ENCODE data around the gene PDE4B.
"Not testable (repeated sequence)": the region's sequence is repeated elsewhere in the genome, so short reads cannot be mapped to it uniquely, and the experiment has no call there.

Gene PDE4B

DNA sequence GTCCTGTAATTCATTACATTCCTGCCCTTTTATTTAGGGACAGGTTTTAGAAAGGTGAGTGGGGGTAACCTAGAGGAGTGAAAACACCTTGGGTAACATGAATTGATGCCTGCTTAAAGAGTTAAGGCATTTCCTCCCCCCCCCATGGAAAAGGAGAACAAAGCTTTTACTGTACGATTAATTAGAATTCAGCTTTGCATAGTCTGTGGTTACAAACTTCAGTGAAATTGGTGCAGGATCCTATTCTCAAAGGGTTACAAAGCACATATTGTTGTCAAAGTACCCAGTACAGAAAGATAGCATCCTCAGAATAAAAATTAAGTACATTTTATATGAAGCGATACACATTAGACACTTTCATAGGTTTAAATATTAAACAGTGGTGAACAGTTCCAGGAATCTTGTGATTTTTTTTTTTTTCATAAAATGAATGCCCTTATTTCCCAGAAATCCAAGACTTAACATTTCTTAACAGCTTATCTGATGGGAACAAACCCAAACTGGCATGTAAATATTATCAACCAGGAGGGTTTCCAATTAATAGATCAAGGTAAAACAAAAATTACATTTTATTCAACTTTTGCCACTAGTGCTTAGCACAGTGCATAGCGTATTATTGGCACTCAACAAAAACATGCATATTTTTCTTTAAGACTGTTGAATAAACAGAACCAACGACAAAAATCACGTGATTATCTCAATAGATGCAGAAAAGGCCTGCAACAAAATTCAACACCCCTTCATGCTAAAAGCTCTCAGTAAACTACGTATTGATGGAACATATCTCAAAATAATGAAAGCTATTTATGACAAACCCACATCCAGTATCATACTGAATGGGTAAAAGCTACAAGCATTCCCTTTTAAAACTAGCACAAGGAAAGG is 172.7 kb downstream of the PDE4B start:
- TF ChIP-seq, protein P1, sequence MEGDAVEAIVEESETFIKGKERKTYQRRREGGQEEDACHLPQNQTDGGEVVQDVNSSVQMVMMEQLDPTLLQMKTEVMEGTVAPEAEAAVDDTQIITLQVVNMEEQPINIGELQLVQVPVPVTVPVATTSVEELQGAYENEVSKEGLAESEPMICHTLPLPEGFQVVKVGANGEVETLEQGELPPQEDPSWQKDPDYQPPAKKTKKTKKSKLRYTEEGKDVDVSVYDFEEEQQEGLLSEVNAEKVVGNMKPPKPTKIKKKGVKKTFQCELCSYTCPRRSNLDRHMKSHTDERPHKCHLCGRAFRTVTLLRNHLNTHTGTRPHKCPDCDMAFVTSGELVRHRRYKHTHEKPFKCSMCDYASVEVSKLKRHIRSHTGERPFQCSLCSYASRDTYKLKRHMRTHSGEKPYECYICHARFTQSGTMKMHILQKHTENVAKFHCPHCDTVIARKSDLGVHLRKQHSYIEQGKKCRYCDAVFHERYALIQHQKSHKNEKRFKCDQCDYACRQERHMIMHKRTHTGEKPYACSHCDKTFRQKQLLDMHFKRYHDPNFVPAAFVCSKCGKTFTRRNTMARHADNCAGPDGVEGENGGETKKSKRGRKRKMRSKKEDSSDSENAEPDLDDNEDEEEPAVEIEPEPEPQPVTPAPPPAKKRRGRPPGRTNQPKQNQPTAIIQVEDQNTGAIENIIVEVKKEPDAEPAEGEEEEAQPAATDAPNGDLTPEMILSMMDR (IDR thresholded peaks at IDR 0.05; ENCODE audit: borderline replicate concordance, insufficient read depth, low read depth, low read length) = no peak
- no peak overlapping the region for H3K4me3 ChIP-seq (ENCODE audit: low read depth, low read length)

DNA sequence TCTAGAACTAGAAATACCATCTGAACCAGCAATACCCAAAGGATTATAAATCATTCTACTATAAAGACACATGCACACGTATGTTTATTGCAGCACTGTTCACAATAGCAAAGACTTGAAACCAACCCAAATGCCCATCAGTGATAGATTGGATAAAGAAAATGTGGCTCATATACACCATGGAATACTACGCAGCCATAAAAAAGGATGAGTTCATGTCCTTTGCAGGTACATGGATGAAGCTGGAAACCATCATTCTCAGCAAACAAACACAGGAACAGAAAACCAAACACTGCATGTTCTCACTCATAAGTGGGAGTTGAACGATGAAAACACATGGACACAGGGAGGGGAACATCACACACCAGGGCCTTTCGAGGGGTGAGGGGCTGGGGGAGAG is 174.8 kb downstream of the PDE4B start:
- not testable (repeated sequence) for H3K4me3 ChIP-seq (ENCODE audit: low read depth, low read length)

DNA sequence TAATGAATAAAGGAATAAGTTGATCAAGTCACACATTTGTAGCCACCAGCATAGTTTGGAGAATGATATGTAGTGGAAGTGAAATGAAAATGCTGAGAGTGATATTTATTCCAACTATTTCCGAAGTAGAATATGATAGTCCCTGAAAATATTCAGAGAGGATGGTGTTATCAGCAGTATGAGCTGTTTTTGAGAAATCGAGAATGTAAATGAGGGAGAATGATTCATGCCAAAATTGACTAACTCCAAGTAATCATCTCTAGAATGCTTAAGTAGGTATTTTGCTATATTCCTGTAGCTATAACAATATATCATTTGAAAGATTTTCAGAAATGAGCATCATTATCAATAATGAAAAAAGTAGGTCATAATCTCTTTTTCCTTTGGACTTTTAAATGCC is 178.9 kb downstream of the PDE4B start:
- TF ChIP-seq, protein P1 (IDR thresholded peaks at IDR 0.05; ENCODE audit: borderline replicate concordance, insufficient read depth, low read depth, low read length) = no peak
- no peak overlapping the region for H3K4me3 ChIP-seq (ENCODE audit: low read depth, low read length)

DNA sequence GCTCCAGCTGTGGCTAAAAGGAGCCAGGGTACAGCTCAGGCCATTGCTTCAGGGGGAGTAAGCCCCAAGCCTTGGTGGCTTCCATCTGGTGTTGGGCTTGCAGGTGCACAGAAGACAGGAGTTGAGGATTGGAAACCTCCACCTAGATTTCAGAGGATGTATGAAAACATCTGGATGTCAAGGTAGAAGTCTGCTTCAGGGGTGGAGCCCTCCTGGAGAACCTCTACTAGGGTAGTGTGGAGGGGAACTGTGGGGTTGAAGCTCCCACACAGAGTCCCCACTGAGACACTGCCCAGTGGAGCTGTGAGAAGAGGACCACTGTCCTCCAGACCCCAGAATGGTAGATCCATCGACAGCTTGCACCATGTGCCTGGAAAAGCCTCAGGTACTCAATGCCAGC is 183.0 kb downstream of the PDE4B start:
- no peak overlapping the region for H3K4me3 ChIP-seq (ENCODE audit: low read depth, low read length)
- TF ChIP-seq, protein P1 (IDR thresholded peaks at IDR 0.05; ENCODE audit: borderline replicate concordance, insufficient read depth, low read depth, low read length) = no peak

DNA sequence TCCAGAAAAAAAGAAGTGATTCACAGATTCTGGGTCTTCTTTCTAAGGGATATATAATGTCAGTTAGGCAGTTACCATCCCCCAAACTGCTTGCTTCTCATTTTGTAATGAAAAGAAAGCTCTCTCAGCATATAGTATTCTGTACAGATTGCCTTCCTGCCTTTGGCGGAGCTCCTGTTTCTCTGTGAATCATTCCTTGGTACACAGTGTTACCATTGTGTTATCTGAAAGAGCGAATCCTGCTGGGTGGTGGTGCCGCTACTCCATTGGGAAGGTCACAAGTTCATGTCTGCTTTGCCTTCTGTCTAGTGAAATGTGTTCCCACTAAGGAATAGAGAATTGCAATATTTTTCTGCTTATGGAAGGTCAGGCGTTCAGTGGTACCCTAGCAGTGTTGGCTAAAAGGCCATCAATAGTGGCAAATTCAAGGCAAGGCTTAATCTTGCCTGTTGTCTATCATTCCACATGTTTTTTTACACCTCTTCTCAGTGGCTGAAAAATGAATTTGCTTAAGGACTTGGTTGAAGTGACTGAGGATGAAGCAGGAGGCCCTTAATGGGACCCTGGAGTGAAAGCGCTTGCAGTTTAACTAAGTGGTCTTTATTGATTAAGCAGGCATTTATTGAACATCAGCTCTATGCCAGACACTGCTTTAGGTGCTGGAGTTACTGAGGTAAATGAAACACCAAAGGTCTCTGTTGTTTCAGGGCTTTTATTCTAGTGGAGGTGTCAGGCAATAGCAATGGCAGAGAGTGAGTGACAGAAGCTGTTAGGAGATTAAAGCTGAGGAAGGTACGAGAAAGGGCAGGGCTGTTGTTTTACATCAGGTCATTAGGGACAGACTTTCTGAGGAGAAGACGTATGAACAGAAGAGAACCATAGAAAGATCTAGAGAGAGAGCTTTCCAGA is 186.7 kb downstream of the PDE4B start:
- TF ChIP-seq, protein P1 (IDR thresholded peaks at IDR 0.05; ENCODE audit: borderline replicate concordance, insufficient read depth, low read depth, low read length) = no peak
- H3K4me3 ChIP-seq (ENCODE audit: low read depth, low read length) = no peak overlapping the region

DNA sequence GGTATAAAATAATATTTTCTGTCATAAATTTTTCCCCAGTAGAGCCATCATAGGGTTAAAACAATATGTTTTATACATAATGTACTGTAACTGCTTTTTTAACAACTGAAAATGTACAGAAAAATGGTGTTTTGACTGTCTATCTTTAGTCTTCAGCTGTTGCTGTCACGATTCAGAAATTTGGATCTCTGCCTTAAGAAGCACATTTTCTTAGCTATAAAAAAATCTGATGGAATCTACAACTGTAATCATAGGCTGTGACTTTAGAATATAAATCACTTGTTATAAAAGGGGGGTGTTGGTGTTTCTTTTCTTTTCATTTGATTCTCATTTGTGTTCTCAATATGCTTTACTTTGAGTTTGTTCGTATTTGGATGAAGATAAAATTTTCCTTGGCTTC is 187.5 kb downstream of the PDE4B start:
- TF ChIP-seq, protein P1 (IDR thresholded peaks at IDR 0.05; ENCODE audit: borderline replicate concordance, insufficient read depth, low read depth, low read length) = no peak
- H3K4me3 ChIP-seq (ENCODE audit: low read depth, low read length) = no peak overlapping the region

DNA sequence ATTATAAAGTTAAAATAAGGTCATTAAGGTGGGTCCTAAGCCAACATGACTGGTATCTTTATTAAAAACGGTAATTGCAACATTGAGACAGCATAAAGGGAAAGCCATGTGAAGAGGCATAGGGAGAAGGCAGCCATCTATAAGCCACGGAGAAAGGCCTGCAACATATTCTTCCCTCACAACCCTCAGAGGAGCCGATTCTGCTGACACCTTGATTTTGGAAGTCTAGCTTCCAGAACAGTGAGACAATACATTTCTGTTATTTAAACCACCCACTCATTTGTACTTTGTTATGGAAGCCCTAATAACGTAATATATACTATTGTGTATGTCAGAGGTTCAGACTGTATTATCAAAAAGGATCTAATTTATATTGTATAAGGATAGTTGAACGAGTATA is 190.8 kb downstream of the PDE4B start:
- H3K4me3 ChIP-seq (ENCODE audit: low read depth, low read length) = no peak overlapping the region
- TF ChIP-seq, protein P1 (IDR thresholded peaks at IDR 0.05; ENCODE audit: borderline replicate concordance, insufficient read depth, low read depth, low read length) = no peak

Measured in GM12875 (cell line).